ENCODE measurements around the gene AVPR1A.

The AVPR1A gene

DNA sequence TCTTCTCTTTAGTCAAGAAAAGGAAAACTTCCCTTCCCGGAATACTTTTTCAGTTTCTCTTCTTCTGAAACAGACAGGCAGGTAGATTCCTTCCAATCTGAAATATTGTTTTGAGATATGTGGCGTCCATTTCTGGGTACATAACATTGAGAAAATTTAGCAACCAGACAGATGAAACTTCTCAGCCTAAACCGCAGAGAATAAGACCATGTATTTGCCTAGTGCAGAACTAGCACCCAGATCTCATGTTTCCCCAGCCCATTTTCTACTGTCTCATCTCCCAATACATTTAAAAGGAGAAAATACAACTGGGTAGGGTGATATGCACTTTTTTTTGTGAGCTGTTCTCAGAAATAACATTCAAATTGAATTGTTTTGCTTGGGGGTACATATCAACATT lies 6.4 kb downstream of the AVPR1A start:
- TF ChIP-seq CTCF (IDR thresholded peaks at IDR 0.05; ENCODE audit: low read depth, low read length): no peak
- Histone ChIP-seq H3K4me1 (no peaks in the 10 kb centered on the region), H3K36me3 (no peaks in the 10 kb centered on the region), H3K4me3 (ENCODE audit: low read depth, low read length) (no peak overlapping the region), H3K27me3 (no peaks in the 10 kb centered on the region), H3K9me3 (no peaks in the 10 kb centered on the region)
- no peak for DNase-seq

DNA sequence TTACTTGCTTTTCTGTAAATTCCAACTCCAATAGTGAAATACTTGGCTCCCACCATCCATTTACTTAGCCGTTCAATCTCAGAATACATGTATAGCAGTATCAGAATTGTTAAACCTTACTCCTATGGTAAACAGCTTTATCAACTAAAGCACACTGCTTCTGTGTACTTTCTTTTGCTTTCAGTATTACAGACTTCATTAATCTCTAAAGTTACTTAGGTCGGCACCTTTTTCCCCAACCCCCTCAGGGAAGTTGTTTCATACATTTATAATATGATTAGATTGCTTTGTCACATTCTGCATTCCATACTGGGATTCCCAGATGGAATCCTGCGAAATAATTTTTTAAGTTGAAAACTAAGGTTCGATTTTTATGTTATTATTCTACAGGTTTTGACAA lies 12.5 kb downstream of the AVPR1A start:
- H3K4me3 ChIP-seq (ENCODE audit: low read depth, low read length): no peak overlapping the region
- H3K9me3 ChIP-seq: no peaks in the 10 kb centered on the region
- TF ChIP-seq CTCF (IDR thresholded peaks at IDR 0.05; ENCODE audit: low read depth, low read length): no peak
- H3K36me3 ChIP-seq: no peaks in the 10 kb centered on the region
- no peaks in the 10 kb centered on the region for H3K4me1 ChIP-seq
- DNase-seq: no peak
- no peaks in the 10 kb centered on the region; the same call in 1 of the 2 replicates for H3K27me3 ChIP-seq

GRCh38 chr12:63133981-63134380 lies 17.0 kb downstream of the AVPR1A start:
- no peak for DNase-seq
- H3K4me1 ChIP-seq: no peaks in the 10 kb centered on the region
- H3K36me3 ChIP-seq: no peaks in the 10 kb centered on the region
- no peaks in the 10 kb centered on the region; the same call in 1 of the 2 replicates for H3K27me3 ChIP-seq
- TF ChIP-seq CTCF (IDR thresholded peaks at IDR 0.05; ENCODE audit: low read depth, low read length): no peak
- no peak overlapping the region for H3K4me3 ChIP-seq (ENCODE audit: low read depth, low read length)
- H3K9me3 ChIP-seq: no peaks in the 10 kb centered on the region

- Histone ChIP-seq H3K4me3 (ENCODE audit: low read depth, low read length) (no peak overlapping the region), H3K9me3 (no peaks in the 10 kb centered on the region), H3K4me1 (no peaks in the 10 kb centered on the region), H3K27me3 (no peaks in the 10 kb centered on the region; the same call in 1 of the 2 replicates), H3K36me3 (no peaks in the 10 kb centered on the region)
- DNase-seq: no peak
- no peak for TF ChIP-seq CTCF (IDR thresholded peaks at IDR 0.05; ENCODE audit: low read depth, low read length)
Measured at GRCh38 chr12:63132201-63132600, 18.8 kb downstream of the AVPR1A start.

GRCh38 chr12:63129927-63130326 lies 21.1 kb downstream of the AVPR1A start:
- no peak for DNase-seq
- H3K4me3 ChIP-seq (ENCODE audit: low read depth, low read length): no peak overlapping the region
- H3K27me3 ChIP-seq: no peaks in the 10 kb centered on the region; the same call in 1 of the 2 replicates
- TF ChIP-seq CTCF (IDR thresholded peaks at IDR 0.05; ENCODE audit: low read depth, low read length): no peak
- H3K9me3 ChIP-seq: no peaks in the 10 kb centered on the region
- H3K4me1 ChIP-seq: no peaks in the 10 kb centered on the region
- no peaks in the 10 kb centered on the region for H3K36me3 ChIP-seq

- no peak overlapping the region for H3K4me3 ChIP-seq (ENCODE audit: low read depth, low read length)
- no peaks in the 10 kb centered on the region for H3K27me3 ChIP-seq
- H3K9me3 ChIP-seq: no peaks in the 10 kb centered on the region
- no peak for DNase-seq
- no peaks in the 10 kb centered on the region for H3K36me3 ChIP-seq
- H3K4me1 ChIP-seq: no peaks in the 10 kb centered on the region
- TF ChIP-seq CTCF (IDR thresholded peaks at IDR 0.05; ENCODE audit: low read depth, low read length): no peak
Measured at GRCh38 chr12:63124778-63125177, 26.2 kb downstream of the AVPR1A start.

Measured in BE2C (cell line).